Measurements from ENCODE around the gene NEDD4L. TPM values are rescaled to one million over a fixed set of nuclear protein-coding genes. Genes with fewer than 3 reads are reported as not detected.

NEDD4L gene
- total RNA-seq, 6 experiments from 2014 or later, result 11.2 to 28.1 (median 15.7) TPM

- TF ChIP-seq CTCF (IDR thresholded peaks at IDR 0.05), result no peak
- no peaks in the 10 kb centered on the region; the same call in 1 of the 2 replicates for H3K27me3 Mint-ChIP-seq (ENCODE audit: insufficient read depth)
- H3K9me3 Mint-ChIP-seq, result no peaks in the 10 kb centered on the region
- peaks cover 27% of the 10 kb centered on the region for H3K4me1 Mint-ChIP-seq (ENCODE audit: low read depth)
- H3K27ac Mint-ChIP-seq, result no peak overlapping the region
- peak; percentile 6 for DNase-seq
- no peaks in the 10 kb centered on the region; the same call in 1 of the 2 replicates for H3K36me3 Mint-ChIP-seq (ENCODE audit: low read depth)
- no peak overlapping the region for H3K4me3 Mint-ChIP-seq
Observed at GRCh38 chr18:58325494-58325893, 281.5 kb downstream of the NEDD4L start.

GRCh38 chr18:58334061-58334460, 290.0 kb downstream of the NEDD4L start:
- DNase-seq, result no peak
- Mint-ChIP-seq H3K4me3 (no peak overlapping the region), H3K4me1 (ENCODE audit: low read depth) (peaks cover 24% of the 10 kb centered on the region), H3K27me3 (ENCODE audit: insufficient read depth) (peaks cover 6% of the 10 kb centered on the region; the same call in 1 of the 2 replicates), H3K36me3 (ENCODE audit: low read depth) (peaks cover 4% of the 10 kb centered on the region; the same call in 1 of the 2 replicates), H3K9me3 (no peaks in the 10 kb centered on the region), H3K27ac (no peak overlapping the region)
- no peak for TF ChIP-seq CTCF (IDR thresholded peaks at IDR 0.05)

GRCh38 chr18:58335223-58335622, 291.2 kb downstream of the NEDD4L start:
- H3K36me3 Mint-ChIP-seq (ENCODE audit: low read depth), result peaks cover 4% of the 10 kb centered on the region; the same call in 1 of the 2 replicates
- H3K9me3 Mint-ChIP-seq, result no peaks in the 10 kb centered on the region
- no peak overlapping the region for H3K4me3 Mint-ChIP-seq
- no peak overlapping the region for H3K27ac Mint-ChIP-seq
- TF ChIP-seq CTCF (IDR thresholded peaks at IDR 0.05), result no peak
- H3K27me3 Mint-ChIP-seq (ENCODE audit: insufficient read depth), result peaks cover 6% of the 10 kb centered on the region; the same call in 1 of the 2 replicates
- DNase-seq, result no peak
- H3K4me1 Mint-ChIP-seq (ENCODE audit: low read depth), result peaks cover 24% of the 10 kb centered on the region

GRCh38 chr18:58335821-58336220, 291.8 kb downstream of the NEDD4L start:
- Mint-ChIP-seq H3K36me3 (ENCODE audit: low read depth) (peaks cover 4% of the 10 kb centered on the region; the same call in 1 of the 2 replicates), H3K9me3 (no peaks in the 10 kb centered on the region), H3K27me3 (ENCODE audit: insufficient read depth) (peaks cover 6% of the 10 kb centered on the region; the same call in 1 of the 2 replicates), H3K27ac (no peak overlapping the region), H3K4me3 (no peak overlapping the region), H3K4me1 (ENCODE audit: low read depth) (peaks cover 24% of the 10 kb centered on the region)
- DNase-seq, result no peak
- peak; percentile 59 for TF ChIP-seq CTCF (IDR thresholded peaks at IDR 0.05)

- H3K36me3 Mint-ChIP-seq (ENCODE audit: low read depth), result peaks cover 9% of the 10 kb centered on the region; the same call in 1 of the 2 replicates
- TF ChIP-seq CTCF (IDR thresholded peaks at IDR 0.05), result no peak
- H3K4me3 Mint-ChIP-seq, result no peak overlapping the region
- no peak overlapping the region for H3K27ac Mint-ChIP-seq
- peak; percentile 3 for DNase-seq
- H3K27me3 Mint-ChIP-seq (ENCODE audit: insufficient read depth), result peaks cover 6% of the 10 kb centered on the region; the same call in 1 of the 2 replicates
- no peaks in the 10 kb centered on the region for H3K9me3 Mint-ChIP-seq
- H3K4me1 Mint-ChIP-seq (ENCODE audit: low read depth), result peaks cover 24% of the 10 kb centered on the region
Observed at GRCh38 chr18:58336605-58337004, 292.6 kb downstream of the NEDD4L start.
